GM18498 (cell line): ENCODE data around the gene SMAD6.
"Not testable (repeated sequence)": the region's sequence is repeated elsewhere in the genome, so short reads cannot be mapped to it uniquely, and the experiment has no call there.

Experiments used
- ATAC-seq: cut with Tn5 transposase; IDR thresholded peaks from one replicate; pipeline ENCODE4 v1.9.1; 2021; ENCODE audit warnings: mild to moderate bottlenecking, moderate library complexity; ENCODE audit not compliant: unreplicated experiment

The SMAD6 gene

DNA sequence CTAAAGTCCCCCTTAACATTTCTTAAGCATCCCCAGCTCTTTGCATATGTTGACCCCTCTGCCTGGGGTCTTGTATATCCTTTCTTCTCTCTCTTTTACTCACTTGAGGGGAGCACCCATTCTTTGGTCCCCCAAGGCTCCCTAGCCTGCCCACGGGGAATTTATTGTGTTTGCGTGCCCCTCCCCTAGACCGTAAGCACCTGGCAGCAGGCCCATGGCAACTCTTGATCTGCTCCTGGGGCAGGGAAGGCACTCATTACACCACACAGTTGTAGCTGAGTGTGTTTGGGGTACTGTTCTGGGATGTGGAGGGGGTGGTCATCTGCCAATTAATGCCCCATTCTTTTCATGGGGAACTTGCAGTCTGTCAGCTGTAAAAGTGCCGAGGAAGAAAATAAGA lies 27.3 kb upstream of the SMAD6 start:
- ATAC-seq: no peak

DNA sequence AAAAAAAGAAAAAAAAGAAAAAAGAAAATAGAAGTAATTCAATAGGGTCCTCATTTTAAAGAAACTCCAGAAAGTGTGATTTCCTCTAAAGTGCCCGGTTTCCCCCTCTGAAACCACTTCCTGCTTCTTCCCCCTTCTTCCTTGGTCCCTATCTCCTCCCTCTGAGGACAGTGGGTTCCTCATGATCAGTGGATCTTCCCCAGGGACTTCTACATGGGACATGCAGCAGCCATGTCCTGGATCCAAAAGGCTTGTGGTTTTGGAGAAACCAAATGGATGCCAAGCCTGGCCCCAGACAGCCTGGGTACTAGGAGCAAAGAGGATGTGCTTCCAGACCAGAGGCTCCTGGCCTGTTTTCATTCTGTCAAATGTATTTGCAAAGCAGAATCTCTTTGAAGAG lies 26.6 kb upstream of the SMAD6 start:
- no peak for ATAC-seq

DNA sequence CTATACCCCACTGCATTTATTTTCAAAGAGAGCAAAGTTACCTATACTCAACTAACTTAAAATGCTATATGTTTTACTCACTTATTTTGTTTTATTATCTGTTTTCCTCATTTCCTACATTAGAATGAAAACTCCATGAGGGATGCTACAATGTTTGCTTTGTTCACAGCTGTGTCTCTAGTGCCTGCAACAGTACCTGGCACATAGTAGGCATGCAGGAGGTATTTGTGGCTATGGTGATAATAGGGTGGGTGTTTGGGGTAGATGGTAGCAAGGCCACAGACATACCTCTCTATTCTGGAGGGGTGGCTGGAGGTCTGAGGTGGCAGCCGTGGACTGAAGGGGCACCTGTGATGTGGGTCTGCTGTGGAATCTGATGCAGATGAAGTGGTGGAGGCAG lies 24.7 kb upstream of the SMAD6 start:
- ATAC-seq: no peak

DNA sequence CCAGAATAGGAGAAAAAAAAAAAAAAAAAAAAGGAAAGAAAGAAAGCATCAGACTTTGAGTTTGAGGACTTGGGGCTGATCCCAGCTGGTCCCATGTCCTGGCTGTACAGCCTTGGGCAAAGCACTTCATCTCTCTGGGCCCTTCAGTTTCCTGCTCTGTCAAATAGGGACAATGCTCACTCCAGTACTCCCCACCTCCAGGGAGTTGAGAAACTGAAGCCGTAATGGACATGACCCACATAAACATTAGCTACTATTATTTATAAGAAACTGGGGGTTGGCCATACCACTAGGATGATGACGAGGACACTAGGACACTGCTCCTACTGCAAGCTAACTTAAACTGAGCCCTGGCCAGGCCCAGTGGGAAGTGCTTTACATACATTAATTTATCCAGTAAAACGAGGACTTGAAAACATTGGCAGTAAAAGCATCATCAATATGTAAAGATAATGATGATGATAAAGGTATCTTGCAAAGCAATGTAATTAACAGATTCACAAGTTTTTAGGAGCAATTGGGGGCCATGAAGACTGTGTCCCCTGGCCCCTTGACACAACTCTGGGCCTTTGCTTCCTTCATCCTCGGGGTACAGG lies 22.9 kb upstream of the SMAD6 start:
- ATAC-seq: no peak

DNA sequence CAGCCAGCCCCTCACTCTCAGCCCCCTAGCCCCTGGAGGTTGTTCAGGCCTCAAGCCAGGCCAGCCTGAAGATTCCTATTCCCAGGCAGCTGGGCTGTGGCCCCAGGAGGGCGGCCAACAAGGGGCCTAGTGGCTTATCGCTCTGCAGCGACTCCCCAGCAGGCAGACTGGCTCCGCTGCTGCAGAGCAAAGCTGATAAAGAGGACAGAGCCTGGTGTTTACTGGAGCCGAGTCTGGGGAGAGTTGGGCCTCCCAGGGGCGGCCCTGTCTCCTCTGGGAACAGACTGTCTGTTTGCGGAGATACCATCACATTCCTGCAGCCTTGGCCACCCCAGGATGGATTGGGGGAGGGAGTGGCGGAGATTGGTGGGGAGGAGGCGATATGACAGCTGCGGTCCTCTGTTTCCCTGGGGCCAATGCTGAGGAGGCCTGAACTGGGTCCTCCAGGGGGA lies 22.4 kb upstream of the SMAD6 start:
- no peak for ATAC-seq

DNA sequence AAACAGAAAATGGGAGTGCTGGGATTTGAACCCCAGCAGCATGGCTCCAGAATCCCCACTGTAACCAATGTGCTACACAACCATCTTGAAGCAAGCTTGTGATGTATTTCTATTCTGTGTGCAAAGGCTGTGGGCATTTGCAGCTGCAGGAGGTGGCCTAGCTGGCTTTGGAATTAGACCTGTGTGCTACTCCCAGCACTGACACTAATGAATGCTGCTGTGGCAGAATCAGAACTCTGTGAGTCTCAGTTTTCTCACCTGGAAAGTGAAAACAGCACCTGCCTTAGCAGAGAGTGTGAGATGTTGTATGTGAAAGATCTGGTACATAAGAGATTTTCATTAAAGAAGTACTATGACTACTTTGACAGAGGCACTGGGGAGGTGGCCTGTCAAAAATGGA lies 21.5 kb upstream of the SMAD6 start:
- ATAC-seq: no peak

DNA sequence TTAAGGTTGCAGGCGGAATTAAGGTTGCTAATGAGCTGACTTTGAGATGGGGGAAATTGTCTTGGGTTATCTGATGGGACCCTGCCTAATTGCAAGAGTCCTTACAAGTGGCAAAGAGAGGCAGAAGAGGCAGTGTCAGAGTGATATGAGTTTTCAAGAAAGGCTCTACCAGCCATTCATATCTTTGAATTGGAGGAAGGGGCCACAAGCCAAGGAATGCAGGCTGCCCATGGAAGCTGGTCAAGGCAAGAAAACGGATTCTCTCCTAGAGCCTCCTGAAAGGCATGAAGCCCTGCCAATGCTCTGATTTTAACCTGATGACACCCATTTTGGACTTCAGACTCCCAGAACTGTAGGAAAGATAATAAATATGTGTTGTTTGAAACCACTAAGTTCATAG lies 20.6 kb upstream of the SMAD6 start:
- ATAC-seq: no peak

DNA sequence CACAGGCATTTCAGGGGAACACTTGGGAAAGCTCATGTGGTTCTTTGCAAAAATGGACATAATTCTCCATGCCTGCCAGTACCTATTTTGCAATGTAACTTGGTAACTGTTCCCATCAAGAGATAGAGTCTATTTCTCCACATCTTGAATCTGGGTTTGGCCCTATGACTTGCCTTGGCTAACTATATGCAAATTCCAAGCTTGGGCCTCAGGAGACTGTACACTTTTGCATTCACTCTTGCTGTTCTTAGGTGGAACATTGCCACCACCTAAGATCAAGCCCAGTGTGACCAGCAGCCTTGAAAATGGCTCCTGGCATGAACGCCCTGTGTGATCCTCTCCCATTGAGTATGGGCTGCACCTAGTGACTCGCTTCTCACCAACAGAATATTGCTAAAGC lies 19.8 kb upstream of the SMAD6 start:
- ATAC-seq: no peak

DNA sequence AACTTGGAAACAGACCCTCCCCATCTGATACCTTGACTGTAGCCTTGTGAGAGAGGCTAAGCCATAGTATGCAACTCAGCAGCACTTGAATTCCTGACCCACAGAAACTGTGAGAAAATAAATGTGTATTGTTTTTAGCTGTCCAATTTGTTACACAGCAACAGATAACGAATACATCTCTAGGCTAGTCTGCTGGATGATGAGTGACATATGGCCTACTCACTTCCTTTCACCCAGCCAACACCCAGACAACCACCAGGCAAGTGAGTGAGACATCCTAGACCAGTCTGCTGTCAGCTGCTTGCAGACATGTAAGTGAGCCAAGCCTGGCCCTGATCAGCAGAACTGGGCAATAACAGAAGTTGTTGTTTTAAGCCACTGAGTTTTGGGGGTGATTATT lies 19.2 kb upstream of the SMAD6 start:
- no peak for ATAC-seq

DNA sequence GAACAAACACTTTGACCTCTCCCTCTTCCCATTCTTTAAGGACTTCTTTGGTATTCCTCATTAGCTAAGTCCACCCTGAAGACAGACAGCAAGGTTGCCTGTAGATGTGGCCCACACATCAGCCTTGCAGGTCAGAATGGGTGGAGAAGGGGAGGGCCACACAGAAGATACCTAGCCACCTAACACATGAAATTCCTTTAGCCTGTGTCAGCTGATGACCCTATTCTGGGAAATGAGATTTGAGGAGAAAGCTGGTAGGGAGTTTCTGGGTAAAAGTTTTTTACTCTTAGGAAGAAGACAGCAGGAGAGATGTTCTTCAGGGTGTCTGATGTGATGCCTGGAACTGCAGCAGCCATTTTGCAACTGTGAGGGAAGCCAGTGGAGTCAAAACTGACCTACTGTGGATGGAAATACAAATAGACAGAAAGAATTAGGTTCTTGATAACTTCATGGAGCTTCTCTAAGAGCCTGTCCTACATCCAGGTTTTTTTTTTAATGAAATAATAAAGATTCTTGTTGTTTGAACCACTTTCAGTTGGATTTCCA lies 17.8 kb upstream of the SMAD6 start:
- ATAC-seq: no peak

DNA sequence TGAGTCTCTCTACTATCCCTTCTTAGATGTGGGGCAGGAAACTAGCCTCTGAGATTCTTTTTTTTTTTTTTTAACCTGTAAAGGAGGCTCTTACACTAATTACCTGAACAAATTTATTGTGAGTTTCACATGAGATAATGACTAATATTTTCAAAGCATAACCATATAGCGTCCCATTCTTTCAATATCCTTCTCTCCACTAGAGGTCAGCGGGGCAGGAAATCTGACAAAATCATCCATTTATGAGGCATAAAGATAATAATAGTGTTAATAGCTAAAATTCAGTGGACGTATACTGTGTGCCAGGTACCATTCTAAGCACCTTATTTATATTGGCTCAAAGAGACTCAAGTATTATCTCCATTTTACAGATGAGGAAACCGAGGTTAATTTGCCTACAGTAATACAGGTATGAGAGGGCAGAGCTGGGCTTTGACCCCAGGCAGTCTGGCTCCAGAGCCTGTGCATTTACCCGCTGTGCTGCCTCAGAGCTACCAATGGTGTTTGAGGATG lies 16.3 kb upstream of the SMAD6 start:
- ATAC-seq: no peak

DNA sequence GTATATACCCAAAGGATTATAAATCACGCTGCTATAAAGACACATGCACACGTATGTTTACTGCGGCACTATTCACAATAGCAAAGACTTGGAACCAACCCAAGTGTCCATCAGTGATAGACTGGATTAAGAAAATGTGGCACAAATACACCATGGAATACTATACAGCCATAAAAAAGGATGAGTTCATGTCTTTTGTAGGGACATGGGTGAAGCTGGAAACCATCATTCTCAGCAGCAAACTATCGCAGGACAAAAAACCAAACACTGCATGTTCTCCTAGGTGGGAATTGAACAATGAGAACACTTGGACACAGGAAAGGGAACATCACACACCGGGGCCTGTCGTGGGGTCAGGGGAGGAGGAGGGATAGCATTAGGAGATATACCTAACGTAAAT lies 11.1 kb upstream of the SMAD6 start:
- not testable (repeated sequence) for ATAC-seq

DNA sequence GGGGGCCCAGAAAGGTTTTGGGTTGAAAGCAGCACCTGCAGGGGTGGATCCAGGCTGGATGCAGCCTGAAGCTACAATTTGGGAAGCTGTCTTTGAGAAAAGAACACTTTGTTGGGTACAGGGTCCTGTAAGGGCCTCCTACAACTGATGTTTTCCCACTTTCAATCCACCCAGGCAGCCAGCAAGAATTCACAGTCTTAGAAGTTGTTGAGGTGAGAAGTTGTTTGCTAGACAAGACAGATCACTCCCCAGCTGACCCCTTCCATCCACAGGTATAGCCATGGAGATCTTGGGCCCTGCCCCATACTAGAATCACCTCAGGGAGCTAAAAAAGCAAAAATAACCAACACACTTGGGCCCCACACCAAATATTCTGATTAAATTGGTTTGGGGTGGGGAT lies 10.3 kb upstream of the SMAD6 start:
- no peak for ATAC-seq

DNA sequence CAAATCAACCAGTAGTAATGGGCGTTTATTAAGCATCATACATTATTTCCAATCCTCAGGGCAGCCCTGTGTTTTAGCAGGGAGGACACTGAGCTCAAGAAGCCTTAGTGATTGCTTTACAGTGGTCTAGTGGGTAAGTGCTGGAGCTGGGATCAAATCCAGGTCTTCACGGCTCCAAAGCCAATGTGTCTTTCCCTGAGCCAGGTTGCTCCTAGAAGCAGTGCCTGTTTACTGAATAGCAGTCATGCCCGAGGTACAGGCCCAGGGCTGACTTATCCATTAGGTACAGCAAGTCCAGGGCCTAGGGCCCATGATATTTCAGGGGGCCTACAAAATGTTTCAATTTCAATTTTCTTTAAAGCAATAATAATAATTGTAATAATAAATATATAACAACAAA lies 9.6 kb upstream of the SMAD6 start:
- ATAC-seq: no peak

DNA sequence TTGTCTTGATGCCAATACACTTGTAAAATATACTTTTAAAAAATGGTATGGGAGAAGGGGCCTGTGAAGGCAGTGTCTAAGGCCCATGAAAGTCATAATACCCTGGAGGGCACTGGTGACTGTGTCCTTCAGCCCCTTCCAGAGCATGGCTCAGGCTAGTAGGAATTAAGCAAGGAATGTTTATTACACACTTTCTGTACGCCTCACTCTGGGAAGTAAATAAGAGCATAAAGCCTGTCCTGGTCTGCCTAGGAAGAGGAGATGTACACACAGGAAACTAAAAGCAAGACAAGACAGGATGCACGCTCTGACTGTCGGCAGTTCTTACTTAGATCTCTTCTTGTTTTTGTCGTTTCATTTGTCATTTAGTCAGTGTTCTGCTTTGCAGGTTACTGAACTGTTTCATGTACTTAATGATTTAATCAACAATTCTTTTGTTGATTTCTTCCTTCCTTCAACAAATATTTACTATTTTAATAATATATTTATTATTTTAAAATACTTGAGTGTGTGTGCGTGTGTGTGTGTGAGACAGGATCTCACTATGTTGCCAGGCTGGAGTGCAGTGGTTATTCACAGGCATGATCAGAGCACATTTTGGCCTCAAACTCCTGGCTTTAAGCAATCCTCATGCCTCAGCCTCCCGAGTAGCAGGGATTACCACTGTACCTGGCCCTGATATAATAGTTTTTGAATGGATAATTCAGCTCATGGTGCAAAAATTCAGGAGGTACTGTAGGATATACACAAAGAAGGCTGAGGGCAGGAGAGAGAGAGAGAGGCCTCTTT lies 9.0 kb upstream of the SMAD6 start:
- ATAC-seq: no peak

DNA sequence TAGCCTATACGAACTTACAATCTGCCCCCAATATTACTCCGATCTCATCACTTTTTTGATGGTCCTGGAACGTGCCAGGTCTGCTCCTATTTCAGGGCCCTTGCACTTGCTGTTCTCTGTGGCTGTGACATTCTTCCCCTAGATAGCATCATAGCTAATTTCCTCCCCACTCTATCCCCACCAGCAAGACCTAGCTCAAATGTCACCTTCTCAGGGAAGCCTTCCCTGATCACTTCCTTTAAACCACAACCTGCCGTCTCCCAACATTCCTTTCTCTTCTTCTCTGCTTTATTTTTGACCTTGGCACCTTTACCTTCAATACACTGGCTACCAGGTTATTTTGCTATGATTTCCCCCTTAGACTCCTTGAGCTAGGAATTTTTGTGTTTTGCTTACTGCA lies 5.3 kb upstream of the SMAD6 start:
- no peak for ATAC-seq

DNA sequence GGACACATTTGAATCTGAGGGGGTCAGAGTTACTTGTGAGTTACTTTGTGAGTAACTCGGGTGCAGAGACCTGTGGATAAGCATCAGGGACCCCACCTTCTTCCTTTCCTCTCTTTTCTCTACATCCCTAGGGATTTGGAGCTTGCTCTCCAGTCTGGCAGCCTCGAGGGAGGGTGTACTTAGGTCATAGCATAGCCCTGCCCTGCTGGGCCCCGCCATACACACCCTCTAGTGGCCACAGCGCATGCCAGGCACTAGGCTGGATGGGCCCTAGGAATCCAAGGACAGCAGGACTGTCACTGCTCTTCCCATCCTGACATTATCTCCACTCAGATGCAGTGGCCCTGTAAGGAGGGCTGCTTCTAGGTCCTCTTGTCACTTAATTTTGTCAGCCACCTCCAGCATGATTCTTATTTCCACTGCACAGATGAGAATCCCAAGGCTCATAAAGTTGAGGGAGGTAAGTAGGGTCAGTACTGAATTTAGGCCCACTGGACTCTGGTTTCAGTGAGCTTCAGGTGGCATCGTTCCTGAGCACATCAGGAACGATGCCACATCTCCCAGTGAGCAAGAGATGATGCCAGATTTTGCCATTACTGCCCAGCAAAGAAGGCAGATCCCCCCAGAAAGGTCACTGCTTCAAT lies 3.6 kb upstream of the SMAD6 start:
- ATAC-seq: no peak

DNA sequence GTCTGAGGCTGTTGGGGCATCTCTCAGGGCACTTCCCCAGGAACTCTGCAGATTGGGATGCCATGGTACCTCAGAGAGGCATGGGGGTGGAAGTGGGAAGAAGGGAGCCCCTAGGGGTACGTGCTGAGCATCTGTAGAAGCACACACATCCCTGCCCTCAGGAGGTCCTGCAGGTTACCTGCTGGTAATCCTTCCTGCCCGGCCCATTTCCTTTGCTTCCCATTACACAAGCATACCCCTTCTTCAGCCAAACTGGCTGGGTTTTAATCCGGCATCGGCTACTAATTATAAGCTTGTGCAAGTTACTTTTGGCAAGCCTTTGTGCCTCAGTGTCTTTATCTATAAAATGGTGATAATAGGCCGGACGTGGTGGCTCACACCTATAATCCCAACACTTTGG lies 3.1 kb upstream of the SMAD6 start:
- no peak for ATAC-seq

DNA sequence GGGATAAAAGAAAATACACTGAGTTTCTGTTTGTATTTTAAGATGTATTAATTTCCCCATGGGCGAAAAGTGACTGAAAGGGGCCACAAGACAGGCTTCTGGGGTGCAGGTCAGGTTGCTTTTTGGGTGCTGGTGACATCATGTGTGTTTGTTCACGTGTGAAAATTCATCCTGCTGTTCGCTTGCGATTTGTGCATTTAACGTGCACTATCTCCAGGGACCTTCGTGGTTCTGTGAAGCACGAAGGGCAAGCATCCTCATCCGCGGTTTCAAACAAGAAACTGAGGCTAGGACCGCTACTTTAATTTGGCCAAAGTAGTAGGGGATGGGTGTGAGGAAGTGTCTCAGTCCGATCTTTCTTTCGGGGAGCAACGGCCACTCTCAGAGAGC lies 1.6 kb upstream of the SMAD6 start:
- no peak for ATAC-seq

DNA sequence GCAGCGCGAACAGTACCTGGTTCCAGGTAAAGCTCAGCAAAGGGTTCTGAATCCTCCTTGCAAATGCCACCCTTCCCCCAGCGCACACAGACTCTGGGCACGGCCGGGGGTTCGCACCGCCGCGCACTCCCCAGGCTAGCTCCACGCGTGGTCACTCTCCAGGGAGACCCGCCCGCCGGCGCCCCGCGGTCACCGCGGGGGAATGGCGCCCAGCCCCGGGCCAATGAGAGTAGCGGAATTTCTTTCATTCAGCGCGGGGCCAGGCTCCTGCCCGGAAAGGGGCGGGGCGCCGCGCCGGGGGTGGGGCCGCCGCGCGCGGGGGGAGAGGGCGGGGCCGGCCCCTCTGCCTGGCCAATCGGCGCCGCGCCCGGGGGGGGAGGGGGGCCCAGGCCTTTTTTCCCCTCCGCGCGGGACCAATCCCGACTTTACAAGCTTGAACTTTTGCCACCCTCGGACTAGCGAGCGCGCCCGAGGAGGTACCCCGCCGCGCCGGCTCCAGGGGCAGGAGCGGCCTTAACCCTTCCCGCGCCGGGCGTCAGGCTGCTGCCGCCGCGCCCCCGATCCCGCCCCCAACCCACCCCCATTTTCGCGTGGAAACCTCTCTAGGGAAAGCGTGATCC lies 1.1 kb upstream of the SMAD6 start:
- ATAC-seq: peak; percentile 77

DNA sequence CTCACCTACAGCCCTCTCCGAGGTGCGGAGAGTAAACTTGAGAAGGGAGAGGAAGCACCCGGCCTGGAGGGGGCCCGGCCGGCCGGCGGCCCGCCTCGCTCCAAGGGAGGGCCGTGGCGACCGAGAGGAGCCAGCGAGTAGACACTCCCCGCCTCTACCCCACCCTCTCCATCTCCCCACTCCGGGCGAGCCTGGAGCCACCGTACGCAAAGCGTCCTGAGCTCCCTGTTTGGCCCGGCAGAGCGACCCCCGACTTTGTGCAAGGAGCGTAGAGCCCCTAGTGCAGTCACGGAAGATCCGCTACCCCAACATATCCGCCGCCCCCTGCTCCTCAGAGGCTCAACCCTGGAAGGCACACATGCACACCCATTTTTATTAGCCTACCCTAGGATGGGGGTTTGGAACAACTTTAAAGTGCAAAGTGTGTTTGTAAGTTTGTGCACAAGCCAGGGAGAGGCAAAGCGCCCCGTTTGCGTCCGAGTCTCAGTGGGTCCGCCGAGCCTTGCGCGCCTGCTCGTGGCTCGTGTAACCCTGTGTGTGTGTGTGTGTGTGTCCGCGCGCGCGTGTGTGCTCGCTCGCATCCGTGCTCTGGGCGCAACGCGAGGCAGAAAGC lies 508 bp upstream of the SMAD6 start:
- peak; percentile 30 for ATAC-seq
